ENCODE data around the gene ENTHD1. TPM values are rescaled to one million over a fixed set of nuclear protein-coding genes. Genes with fewer than 3 reads are reported as not detected.

ENTHD1 gene
- total RNA-seq, 1 experiment from 2014 or later, result not detected

GRCh38 chr22:39931251-39931650 is 37.7 kb upstream of the ENTHD1 start:
- no peaks in the 10 kb centered on the region for H3K79me1 ChIP-seq (ENCODE audit: insufficient read depth, low read depth, low read length, poor library complexity, severe bottlenecking)
- no peak overlapping the region for H2BK15ac ChIP-seq (ENCODE audit: low read depth, low read length)
- Mint-ChIP-seq H3K36me3 (ENCODE audit: insufficient read depth in 1 of 3, low read depth in 3 of 3) (no peaks in the 10 kb centered on the region), H3K4me3 (no peak overlapping the region), H3K9me3 (no peaks in the 10 kb centered on the region), H3K27ac (no peak overlapping the region), H3K4me1 (peaks cover 38 to 43% of the 10 kb centered on the region in 2 experiments), H3K27me3 (ENCODE audit: low read depth) (no peaks in the 10 kb centered on the region)
- no peak overlapping the region for H4K5ac ChIP-seq (ENCODE audit: insufficient read length, low read depth, low read length)
- no peak overlapping the region for H3K9ac ChIP-seq (ENCODE audit: extremely low read depth, insufficient read length, low read length)
- no peak overlapping the region for H4K91ac ChIP-seq (ENCODE audit: insufficient read length, low read depth, low read length)
- no peak overlapping the region for H3K4me2 ChIP-seq (ENCODE audit: insufficient read depth, insufficient read length, low read length)
- no peak overlapping the region for H3K4ac ChIP-seq (ENCODE audit: low read depth, low read length)
- no peak overlapping the region for H3K56ac ChIP-seq (ENCODE audit: insufficient read length, low read depth, low read length)
- no peak overlapping the region for H2BK5ac ChIP-seq (ENCODE audit: insufficient read length, low read length)
- TF ChIP-seq, protein P1, sequence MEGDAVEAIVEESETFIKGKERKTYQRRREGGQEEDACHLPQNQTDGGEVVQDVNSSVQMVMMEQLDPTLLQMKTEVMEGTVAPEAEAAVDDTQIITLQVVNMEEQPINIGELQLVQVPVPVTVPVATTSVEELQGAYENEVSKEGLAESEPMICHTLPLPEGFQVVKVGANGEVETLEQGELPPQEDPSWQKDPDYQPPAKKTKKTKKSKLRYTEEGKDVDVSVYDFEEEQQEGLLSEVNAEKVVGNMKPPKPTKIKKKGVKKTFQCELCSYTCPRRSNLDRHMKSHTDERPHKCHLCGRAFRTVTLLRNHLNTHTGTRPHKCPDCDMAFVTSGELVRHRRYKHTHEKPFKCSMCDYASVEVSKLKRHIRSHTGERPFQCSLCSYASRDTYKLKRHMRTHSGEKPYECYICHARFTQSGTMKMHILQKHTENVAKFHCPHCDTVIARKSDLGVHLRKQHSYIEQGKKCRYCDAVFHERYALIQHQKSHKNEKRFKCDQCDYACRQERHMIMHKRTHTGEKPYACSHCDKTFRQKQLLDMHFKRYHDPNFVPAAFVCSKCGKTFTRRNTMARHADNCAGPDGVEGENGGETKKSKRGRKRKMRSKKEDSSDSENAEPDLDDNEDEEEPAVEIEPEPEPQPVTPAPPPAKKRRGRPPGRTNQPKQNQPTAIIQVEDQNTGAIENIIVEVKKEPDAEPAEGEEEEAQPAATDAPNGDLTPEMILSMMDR (conservative IDR thresholded peaks at IDR 0.05), result no peak
- no peaks in the 10 kb centered on the region for H3K79me2 ChIP-seq (ENCODE audit: insufficient read depth, low read length)
- no peak overlapping the region for H3K27ac ChIP-seq (ENCODE audit: insufficient read length, low read depth, low read length)
- DNase-seq, result no peak
- WGBS (ENCODE audit: extremely low coverage, insufficient read length, low lambda C conversion rate), result no CpG with 5 or more reads among the region's 2 CpGs
- H2BK12ac ChIP-seq (ENCODE audit: insufficient read length, low read depth, low read length), result no peak overlapping the region
- H3T11ph ChIP-seq (ENCODE audit: low read length), result no peak overlapping the region
- no peaks in the 10 kb centered on the region for H3K23me2 ChIP-seq (ENCODE audit: insufficient read length, low read depth, low read length, poor library complexity, severe bottlenecking)
- no peaks in the 10 kb centered on the region for H3K27me3 ChIP-seq (ENCODE audit: insufficient read depth, low read length)
- no peak overlapping the region for H3K18ac ChIP-seq (ENCODE audit: insufficient read length, low read depth, low read length)
- no peaks in the 10 kb centered on the region for H3K9me3 ChIP-seq (ENCODE audit: control insufficient read depth, low read depth, low read length)
- H3K14ac ChIP-seq (ENCODE audit: insufficient read depth, low read length), result no peak overlapping the region
- no peak overlapping the region for H3K23ac ChIP-seq (ENCODE audit: insufficient read length, low read depth, low read length)
- H4K20me1 ChIP-seq (ENCODE audit: control insufficient read depth, insufficient read depth, insufficient read length), result no peaks in the 10 kb centered on the region
- no peak overlapping the region for H2BK20ac ChIP-seq (ENCODE audit: low read depth, low read length, poor library complexity, severe bottlenecking)
- no peak overlapping the region for H2AK5ac ChIP-seq (ENCODE audit: insufficient read length, low read length)
- H2AFZ ChIP-seq (ENCODE audit: low read length), result no peak overlapping the region
- no peak overlapping the region for H2BK120ac ChIP-seq (ENCODE audit: low read depth, low read length, poor library complexity, severe bottlenecking)
- no peak overlapping the region for H4K8ac ChIP-seq (replicated peaks; ENCODE audit: insufficient read length, low read depth, low read length)
- no peaks in the 10 kb centered on the region; the same call in 1 of the 2 replicates for H3K4me1 ChIP-seq (ENCODE audit: insufficient read depth, low read length)
